Mesendoderm (in vitro differentiated cells): ENCODE results near the gene HUS1B.
"Not testable (repeated sequence)": the region's sequence is repeated elsewhere in the genome, so short reads cannot be mapped to it uniquely, and the experiment has no call there.

ENCODE experiments used
- DNase-seq: peaks from one replicate; pipeline ENCODE4 v3.0.0; 2013
- H2AK5ac ChIP-seq: 2 replicates; pipeline ENCODE4 v1.6.1; 2013; ENCODE audit warnings: low read length, inconsistent platforms
- H2BK120ac ChIP-seq: 2 replicates; pipeline ENCODE4 v1.6.1; 2013; ENCODE audit warnings: low read depth, mild to moderate bottlenecking, low read length, moderate library complexity, mixed read lengths
- H2BK15ac ChIP-seq: replicated peaks from 2 replicates; pipeline ENCODE4 v1.6.1; 2013; ENCODE audit warnings: low read depth, mild to moderate bottlenecking, moderate library complexity
- H2BK5ac ChIP-seq: 2 replicates; pipeline ENCODE4 v1.6.1; 2013; ENCODE audit warnings: low read length, inconsistent platforms
- H3K18ac ChIP-seq: 2 replicates; pipeline ENCODE4 v1.6.1; 2013; ENCODE audit warnings: mild to moderate bottlenecking, low read length, mixed read lengths
- H3K23ac ChIP-seq: one replicate; pipeline ENCODE4 v1.6.1; 2013; ENCODE audit warnings: low read length
- H3K27ac ChIP-seq: 2 replicates; pipeline ENCODE4 v1.5.1; 2013; ENCODE audit warnings: low read depth, mild to moderate bottlenecking, inconsistent platforms, low read length, moderate library complexity
- H3K27me3 ChIP-seq: 2 replicates; pipeline ENCODE4 v1.6.1; 2013; ENCODE audit warnings: low read length, control low read depth, mild to moderate bottlenecking, inconsistent platforms; ENCODE audit not compliant: insufficient read depth, poor library complexity
- H3K36me3 ChIP-seq: 2 replicates; pipeline ENCODE4 v1.6.1; 2013; ENCODE audit warnings: low read length, inconsistent platforms; ENCODE audit not compliant: control insufficient read depth, insufficient read depth
- H3K4ac ChIP-seq: one replicate; pipeline ENCODE4 v1.6.1; 2013; ENCODE audit warnings: low read depth, mild to moderate bottlenecking, low read length, moderate library complexity
- H3K4me1 ChIP-seq: 2 replicates; pipeline ENCODE4 v1.6.1; 2013; ENCODE audit warnings: low read depth, low read length, inconsistent platforms; ENCODE audit not compliant: control insufficient read depth
- H3K4me2 ChIP-seq: 2 replicates; pipeline ENCODE4 v1.6.1; 2013; ENCODE audit warnings: low read length
- H3K4me3 ChIP-seq: 2 replicates; pipeline ENCODE4 v1.5.1; 2013; ENCODE audit warnings: mild to moderate bottlenecking, low read length
- H3K56ac ChIP-seq: one replicate; pipeline ENCODE4 v1.6.1; 2013; ENCODE audit warnings: low read length
- H3K79me1 ChIP-seq: 2 replicates; pipeline ENCODE4 v1.6.1; 2013; ENCODE audit warnings: low read length, inconsistent platforms
- H3K79me2 ChIP-seq: 2 replicates; pipeline ENCODE4 v1.6.1; 2013; ENCODE audit warnings: mild to moderate bottlenecking, low read length; ENCODE audit not compliant: control insufficient read depth, insufficient read depth
- H3K9ac ChIP-seq: 2 replicates; pipeline ENCODE4 v1.6.1; 2013; ENCODE audit warnings: low read length, inconsistent platforms
- H4K5ac ChIP-seq: one replicate; pipeline ENCODE4 v1.6.1; 2013; ENCODE audit warnings: low read length
- H4K8ac ChIP-seq: one replicate; pipeline ENCODE4 v1.6.1; 2013; ENCODE audit warnings: low read depth, mild to moderate bottlenecking, control low read depth, low read length, moderate library complexity
- WGBS: extraction: QIAGEN DNeasy Blood & Tissue Kit; methylation state at CpG from one replicate; pipeline ENCODE4 v1.1.7; 2013; ENCODE audit warnings: low lambda C conversion rate, missing lambda C conversion rate; ENCODE audit not compliant: insufficient coverage; ENCODE audit errors: extremely low coverage; 5-methylcytosine and 5-hydroxymethylcytosine counted together

HUS1B gene

DNA sequence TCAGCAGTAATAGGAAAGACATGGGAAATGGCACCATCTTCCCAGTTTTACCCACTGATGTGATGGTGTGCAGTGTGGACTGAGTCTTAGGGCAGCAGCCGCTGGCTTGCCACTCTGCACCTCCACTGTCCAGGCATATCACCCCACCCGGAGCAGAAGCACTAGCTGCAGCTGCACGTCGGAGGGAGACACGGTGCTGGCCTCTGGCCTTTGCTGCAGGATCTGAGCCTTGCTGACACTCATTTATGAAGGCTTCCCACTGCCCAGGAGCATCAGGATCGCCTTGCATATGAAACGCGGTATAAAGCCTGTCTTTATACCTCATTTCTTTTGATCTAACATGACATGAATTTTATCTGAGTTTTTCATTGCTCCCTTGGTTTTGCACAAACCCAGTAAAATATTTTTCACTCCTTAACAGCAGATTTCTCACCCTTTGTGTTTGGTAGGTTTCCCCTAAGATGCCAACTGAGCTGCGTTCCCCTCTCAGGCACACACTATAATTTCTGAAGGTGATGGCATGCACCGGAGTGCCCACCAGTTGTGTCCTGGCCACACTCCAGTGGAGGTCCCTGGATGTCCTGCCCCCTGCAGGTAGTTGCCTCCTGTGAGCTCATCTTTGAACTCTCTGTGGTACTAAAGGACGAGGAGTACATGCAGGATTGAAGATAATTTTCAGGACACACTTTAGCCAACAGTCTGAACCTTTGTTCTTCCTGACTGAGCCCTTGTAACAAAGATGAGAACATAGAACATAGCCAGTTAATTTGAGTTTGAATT lies 45.0 kb upstream of the HUS1B start:
- no peak overlapping the region for H2BK5ac ChIP-seq
- no peak overlapping the region for H4K8ac ChIP-seq
- H3K79me2 ChIP-seq: no peaks in the 10 kb centered on the region
- H2AK5ac ChIP-seq: no peak overlapping the region
- H3K18ac ChIP-seq: no peak overlapping the region
- no peak overlapping the region for H2BK120ac ChIP-seq
- H3K56ac ChIP-seq: no peak overlapping the region
- H3K4me2 ChIP-seq: no peak overlapping the region
- DNase-seq: peak; percentile 53
- H3K23ac ChIP-seq: no peak overlapping the region
- H3K36me3 ChIP-seq: no peaks in the 10 kb centered on the region
- no peak overlapping the region for H3K9ac ChIP-seq
- no peaks in the 10 kb centered on the region for H3K4me1 ChIP-seq
- no peak overlapping the region for H3K27ac ChIP-seq
- H3K4me3 ChIP-seq: no peak overlapping the region
- no peak overlapping the region for H4K5ac ChIP-seq
- H3K79me1 ChIP-seq: no peaks in the 10 kb centered on the region
- H3K27me3 ChIP-seq: no peaks in the 10 kb centered on the region
- no CpG with 5 or more reads among the region's 11 CpGs for WGBS
- H2BK15ac ChIP-seq: no peak overlapping the region
- no peak overlapping the region for H3K4ac ChIP-seq

DNA sequence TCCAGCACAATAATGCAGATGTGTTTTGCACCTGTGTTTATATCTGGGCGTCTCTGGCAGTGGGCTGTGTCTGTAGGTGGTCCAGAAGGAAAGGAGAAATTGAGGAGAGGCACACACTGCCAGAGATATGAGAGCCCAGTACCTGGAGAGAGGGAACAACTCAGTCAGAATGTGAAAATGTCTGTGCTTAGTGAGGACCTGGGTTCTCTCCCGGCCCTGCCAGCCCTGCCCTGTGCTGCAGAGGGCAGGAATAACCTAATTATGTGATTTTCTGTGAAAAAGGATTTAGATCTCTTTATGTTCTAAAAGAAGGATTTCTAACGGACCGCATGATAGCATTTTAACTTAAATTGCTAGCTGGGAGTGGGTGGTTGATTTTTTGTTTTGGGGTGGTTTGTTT lies 44.3 kb upstream of the HUS1B start:
- H2BK120ac ChIP-seq: no peak overlapping the region
- H3K4me1 ChIP-seq: no peaks in the 10 kb centered on the region
- no peak overlapping the region for H2BK5ac ChIP-seq
- DNase-seq: no peak
- H3K79me2 ChIP-seq: no peaks in the 10 kb centered on the region
- H3K27ac ChIP-seq: no peak overlapping the region
- no peak overlapping the region for H2AK5ac ChIP-seq
- H4K8ac ChIP-seq: no peak overlapping the region
- no peak overlapping the region for H3K4ac ChIP-seq
- no peak overlapping the region for H3K4me2 ChIP-seq
- H2BK15ac ChIP-seq: no peak overlapping the region
- no CpG with 5 or more reads among the region's 4 CpGs for WGBS
- no peaks in the 10 kb centered on the region for H3K36me3 ChIP-seq
- no peak overlapping the region for H3K23ac ChIP-seq
- H3K56ac ChIP-seq: no peak overlapping the region
- no peak overlapping the region for H3K9ac ChIP-seq
- H3K27me3 ChIP-seq: no peaks in the 10 kb centered on the region
- no peak overlapping the region for H3K4me3 ChIP-seq
- no peaks in the 10 kb centered on the region for H3K79me1 ChIP-seq
- no peak overlapping the region for H4K5ac ChIP-seq
- H3K18ac ChIP-seq: no peak overlapping the region

DNA sequence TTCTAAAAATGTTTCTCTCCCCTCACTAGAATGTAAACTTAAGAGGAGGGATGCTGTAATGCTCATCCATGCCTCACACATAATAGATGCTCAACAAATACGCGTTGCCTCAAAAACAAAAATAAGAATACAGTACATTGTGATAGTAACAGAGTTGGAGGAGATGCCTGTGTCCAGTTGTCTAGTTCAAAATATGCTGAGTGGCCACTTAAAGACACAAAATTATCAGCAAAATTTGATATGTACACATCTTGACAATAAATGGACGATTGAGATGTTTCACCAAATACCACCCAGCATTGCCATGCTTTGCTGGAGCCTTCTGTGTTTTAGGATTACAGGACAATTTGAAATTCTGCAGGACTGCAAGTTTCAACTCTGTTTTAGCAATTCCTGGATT lies 43.6 kb upstream of the HUS1B start:
- Histone ChIP-seq H2AK5ac (no peak overlapping the region), H2BK15ac (no peak overlapping the region), H4K5ac (no peak overlapping the region), H3K4me2 (no peak overlapping the region), H3K4me3 (no peak overlapping the region), H3K79me2 (no peaks in the 10 kb centered on the region), H3K56ac (no peak overlapping the region), H3K9ac (no peak overlapping the region), H3K23ac (no peak overlapping the region), H2BK5ac (no peak overlapping the region), H3K79me1 (no peaks in the 10 kb centered on the region), H3K4ac (no peak overlapping the region), H2BK120ac (no peak overlapping the region), H4K8ac (no peak overlapping the region), H3K4me1 (no peaks in the 10 kb centered on the region), H3K27ac (no peak overlapping the region), H3K18ac (no peak overlapping the region), H3K36me3 (no peaks in the 10 kb centered on the region), H3K27me3 (no peaks in the 10 kb centered on the region)
- WGBS: no CpG with 5 or more reads among the region's 3 CpGs
- no peak for DNase-seq

DNA sequence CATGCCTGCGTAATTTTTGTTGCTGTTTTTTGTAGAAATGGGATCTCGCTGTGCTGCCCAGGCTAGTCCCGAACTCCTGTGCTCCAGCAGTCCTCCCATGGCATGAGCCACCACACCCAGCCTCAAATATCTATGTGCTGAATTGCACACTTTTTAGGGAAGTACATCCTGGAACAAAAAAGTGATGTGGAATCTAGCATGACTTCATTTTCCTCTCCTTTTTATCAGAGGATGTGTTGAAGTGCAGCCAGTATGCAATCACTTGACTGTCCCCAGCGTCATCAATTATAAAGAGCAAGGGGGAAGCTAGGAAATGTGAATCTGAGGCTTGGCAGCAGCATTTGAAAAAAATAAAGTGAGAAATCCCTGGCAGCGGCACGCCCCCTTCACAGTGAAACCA lies 42.4 kb upstream of the HUS1B start:
- Histone ChIP-seq H2BK5ac (no peak overlapping the region), H4K8ac (no peak overlapping the region), H3K56ac (no peak overlapping the region), H3K4me2 (no peak overlapping the region), H3K4ac (no peak overlapping the region), H2AK5ac (no peak overlapping the region), H3K9ac (no peak overlapping the region), H3K4me1 (no peaks in the 10 kb centered on the region), H2BK15ac (no peak overlapping the region), H3K79me2 (no peaks in the 10 kb centered on the region), H3K18ac (no peak overlapping the region), H2BK120ac (no peak overlapping the region), H3K4me3 (no peak overlapping the region), H3K36me3 (no peaks in the 10 kb centered on the region), H3K27ac (no peak overlapping the region), H3K23ac (no peak overlapping the region), H4K5ac (no peak overlapping the region), H3K27me3 (no peaks in the 10 kb centered on the region), H3K79me1 (no peaks in the 10 kb centered on the region)
- WGBS: no CpG with 5 or more reads among the region's 6 CpGs
- no peak for DNase-seq

DNA sequence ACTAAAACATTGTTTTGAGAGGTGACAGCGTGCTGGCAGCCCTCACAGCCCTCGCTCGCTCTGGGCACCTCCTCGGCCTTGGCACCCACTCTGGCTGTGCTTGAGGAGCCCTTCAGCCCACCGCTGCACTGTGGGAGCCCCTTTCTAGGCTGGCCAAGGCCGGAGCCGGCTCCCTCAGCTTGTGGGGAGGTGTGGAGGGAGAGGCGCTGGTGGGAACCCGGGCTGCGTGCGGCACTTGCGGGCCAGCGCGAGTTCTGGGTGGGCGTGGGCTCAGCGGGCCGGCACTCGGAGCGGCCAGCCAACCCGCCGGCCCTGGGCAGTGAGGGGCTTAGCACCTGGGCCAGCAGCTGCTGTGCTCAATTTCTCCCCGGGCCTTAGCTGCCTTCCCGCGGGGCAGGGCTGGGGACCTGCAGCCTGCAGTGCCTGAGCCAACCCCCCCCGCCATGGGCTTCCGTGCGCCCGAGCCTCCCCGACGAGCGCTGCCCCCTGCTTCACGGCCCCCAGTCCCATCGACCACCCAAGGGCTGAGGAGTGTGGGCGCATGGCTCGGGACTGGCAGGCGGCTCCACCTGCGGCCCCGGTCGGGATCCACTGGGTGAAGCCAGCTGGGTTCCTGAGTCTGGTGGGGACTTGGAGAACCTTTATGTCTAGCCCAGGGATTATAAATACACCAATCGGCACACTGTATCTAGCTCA lies 37.7 kb upstream of the HUS1B start:
- H3K27me3 ChIP-seq, H4K8ac ChIP-seq, H2BK5ac ChIP-seq, H3K79me1 ChIP-seq, H3K36me3 ChIP-seq, H3K4ac ChIP-seq, H4K5ac ChIP-seq, H3K4me1 ChIP-seq, H2BK120ac ChIP-seq, H3K27ac ChIP-seq, H2AK5ac ChIP-seq, H3K56ac ChIP-seq, H3K23ac ChIP-seq, H2BK15ac ChIP-seq, H3K4me2 ChIP-seq, H3K9ac ChIP-seq, H3K18ac ChIP-seq, DNase-seq, H3K4me3 ChIP-seq: not testable (repeated sequence)
- no CpG with 5 or more reads among the region's 40 CpGs for WGBS
- H3K79me2 ChIP-seq: peaks cover 11% of the 10 kb centered on the region

DNA sequence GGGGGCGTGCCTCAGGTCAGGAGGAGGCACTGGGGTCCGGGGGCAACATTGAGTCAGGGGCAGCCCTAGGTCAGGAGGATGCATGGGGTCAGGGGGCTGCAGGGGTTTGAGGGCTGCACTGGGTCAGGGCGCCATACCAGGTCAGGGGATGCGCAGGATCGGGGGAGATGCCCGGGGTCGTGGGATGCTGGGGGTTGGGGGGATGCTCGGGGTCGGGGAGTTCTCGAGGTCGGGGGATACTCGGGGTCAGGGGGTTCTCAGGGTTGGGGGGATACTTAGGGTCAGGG lies 36.8 kb upstream of the HUS1B start:
- Histone ChIP-seq H2AK5ac (no peak overlapping the region), H3K4me3 (no peak overlapping the region), H3K36me3 (no peaks in the 10 kb centered on the region), H3K23ac (no peak overlapping the region), H2BK120ac (no peak overlapping the region), H3K79me2 (peaks cover 15% of the 10 kb centered on the region), H3K9ac (no peak overlapping the region), H2BK15ac (no peak overlapping the region), H3K4ac (no peak overlapping the region), H3K4me1 (no peaks in the 10 kb centered on the region), H2BK5ac (no peak overlapping the region), H4K5ac (no peak overlapping the region), H3K27ac (no peak overlapping the region), H3K4me2 (no peak overlapping the region), H3K18ac (no peak overlapping the region), H3K56ac (peak overlapping the region; percentile 61), H3K79me1 (peaks cover 9% of the 10 kb centered on the region), H4K8ac (no peak overlapping the region), H3K27me3 (no peaks in the 10 kb centered on the region)
- no CpG with 5 or more reads among the region's 12 CpGs for WGBS
- DNase-seq: no peak
